ENCODE measurements around the gene TIGAR. TPM values are rescaled to one million over a fixed set of nuclear protein-coding genes. Genes with fewer than 3 reads are reported as not detected.

The TIGAR gene
- total and polyA plus RNA-seq, 2 of the 8 experiments (the other 6 are each of a cell fraction or from before 2014, with no cell fraction given): 3.8 to 26.4 TPM

- Histone ChIP-seq H2BK5ac (ENCODE audit: low read depth, low read length) (no peak overlapping the region; the same call in 1 of the 2 replicates), H3K9me3 (ENCODE audit: insufficient read depth in 2 of 2, low read depth in 1 of 2, low read length in 1 of 2) (no peaks in the 10 kb centered on the region), H3K56ac (replicated peaks; ENCODE audit: insufficient read length, low read depth, low read length) (no peak overlapping the region), H3K23ac (ENCODE audit: insufficient read length) (no peak overlapping the region), H3K4me1 (replicated peaks in 1 of 4; ENCODE audit: control insufficient read depth in 3 of 4, insufficient read depth in 4 of 4, low read length in 3 of 4) (peaks cover 0 to 9% (median 0%) of the 10 kb centered on the region in 4 experiments; a peak in 4 of 7 replicates), H3K79me1 (ENCODE audit: low read depth, low read length) (peaks cover 10% of the 10 kb centered on the region), H3K4ac (replicated peaks; ENCODE audit: insufficient read length, low read depth, low read length) (no peak overlapping the region), H2AK5ac (ENCODE audit: low read depth, low read length) (no peak overlapping the region), H3K18ac (ENCODE audit: extremely low read depth, low read length) (no peak overlapping the region), H4K8ac (ENCODE audit: extremely low read depth, insufficient read depth, low read length) (no peak overlapping the region), H4K20me1 (replicated peaks in 1 of 2; ENCODE audit: control insufficient read depth in 1 of 2, insufficient read depth in 2 of 2, low read length in 2 of 2) (peaks cover 25 to 32% of the 10 kb centered on the region in 2 experiments), H2AFZ (ENCODE audit: low read length) (no peak overlapping the region), H3K27ac (ENCODE audit: low read depth, low read length) (no peak overlapping the region), H2BK12ac (ENCODE audit: low read depth, low read length) (no peak overlapping the region), H2BK15ac (ENCODE audit: low read length) (no peak overlapping the region), H3K14ac (ENCODE audit: insufficient read length) (no peak overlapping the region), H3K4me3 (ENCODE audit: extremely low read depth in 1 of 4, insufficient read depth in 2 of 4, low read depth in 3 of 4, low read length in 4 of 4) (no peak overlapping the region), H3K36me3 (ENCODE audit: control insufficient read depth in 2 of 4, insufficient read depth in 4 of 4, low read length in 3 of 4) (peaks cover 12 to 90% (median 55%) of the 10 kb centered on the region in 4 experiments), H3K23me2 (ENCODE audit: low read depth, low read length) (no peaks in the 10 kb centered on the region), H3K79me2 (ENCODE audit: control insufficient read depth in 1 of 2, insufficient read depth in 2 of 2, low read length in 2 of 2) (peaks cover 3 to 47% of the 10 kb centered on the region in 2 experiments), H2BK20ac (ENCODE audit: low read length) (no peak overlapping the region), H3K9ac (replicated peaks in 1 of 4; ENCODE audit: extremely low read depth in 1 of 4, low read depth in 3 of 4, low read length in 3 of 4) (no peak overlapping the region; a peak in 1 of 7 replicates), H3K4me2 (ENCODE audit: insufficient read depth in 1 of 2, low read depth in 2 of 2, low read length in 2 of 2) (no peak overlapping the region), H2BK120ac (replicated peaks; ENCODE audit: low read depth, low read length) (no peak overlapping the region), H3K27me3 (replicated peaks in 1 of 4; ENCODE audit: control insufficient read depth in 3 of 4, extremely low read depth in 1 of 4, insufficient read depth in 3 of 4, low read length in 3 of 4) (no peaks in the 10 kb centered on the region), H4K5ac (ENCODE audit: insufficient read length, low read depth, low read length) (no peak overlapping the region), H4K91ac (replicated peaks; ENCODE audit: insufficient read length, low read length) (no peak overlapping the region)
- CTCF ChIA-PET (ENCODE audit: partially characterized antibody): interaction anchor here (1.0 kb wide), 2 partner anchors 10 to 14 kb away, joined by 3 to 4 read pairs; no protein-coding TSS in a partner anchor
- POLR2A ChIA-PET (ENCODE audit: partially characterized antibody): interaction anchor here (0.7 to 29.3 kb wide), 3 partner anchors 1 to 245 kb away, joined by 3 to 531 read pairs (median 531); partner anchors contain the start of gene CCND2
- DNase-seq (ENCODE audit: low read depth in 1 of 2, low spot score in 2 of 2): no peak
- 88% methylated on average over 6 of the region's 6 CpGs; no CpG with 5 or more reads in 1 of the 2 experiments for WGBS, 2 experiments (ENCODE audit: extremely low coverage in 1 of 2, insufficient coverage in 1 of 2, insufficient read length in 1 of 2, insufficient replicate concordance in 2 of 2, low coverage in 1 of 2, low lambda C conversion rate in 2 of 2, missing lambda C conversion rate in 1 of 2)
- no peak for FAIRE-seq
- TF ChIP-seq, protein P1, sequence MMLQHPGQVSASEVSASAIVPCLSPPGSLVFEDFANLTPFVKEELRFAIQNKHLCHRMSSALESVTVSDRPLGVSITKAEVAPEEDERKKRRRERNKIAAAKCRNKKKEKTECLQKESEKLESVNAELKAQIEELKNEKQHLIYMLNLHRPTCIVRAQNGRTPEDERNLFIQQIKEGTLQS (IDR thresholded peaks at IDR 0.05; ENCODE audit: insufficient read depth, low read depth, low read length): no peak
Observed at GRCh38 chr12:4296751-4297150, 24.3 kb upstream of the TIGAR start.
